ENCODE results near the gene CFAP206. TPM values are rescaled to one million over a fixed set of nuclear protein-coding genes. Genes with fewer than 3 reads are reported as not detected.

CFAP206 gene
- total and polyA plus RNA-seq, 5 donors, result 0.14 to 0.60 (median 0.40) TPM; not detected in 1

GRCh38 chr6:87421576-87421975, 13.8 kb downstream of the CFAP206 start:
- Histone ChIP-seq H3K9me3 (ENCODE audit: control insufficient read depth, low read length) (no peaks in the 10 kb centered on the region), H3K4me1 (ENCODE audit: control insufficient read depth, insufficient read depth, low read length) (no peaks in the 10 kb centered on the region), H3K27me3 (ENCODE audit: control insufficient read depth, insufficient read depth) (no peaks in the 10 kb centered on the region), H3K4me3 (ENCODE audit: low read length) (no peak overlapping the region), H3K27ac (ENCODE audit: low read length) (no peak overlapping the region)
- 72% methylated on average over 2 of the region's 2 CpGs for WGBS
- DNase-seq (no peak), ATAC-seq (no peak)
- intact Hi-C loops (cut with DNase I), result no loop called here

GRCh38 chr6:87426789-87427188, 19.0 kb downstream of the CFAP206 start:
- 94% methylated on average over 4 of the region's 4 CpGs for whole genome bisulfite sequencing

GRCh38 chr6:87430499-87430898, 22.7 kb downstream of the CFAP206 start:
- H3K4me1 ChIP-seq (ENCODE audit: control insufficient read depth, insufficient read depth, low read length), result no peaks in the 10 kb centered on the region
- WGBS, result 68% methylated on average over 3 of the region's 3 CpGs
- intact Hi-C loops (cut with DNase I), result no loop called here
- DNase-seq (no peak), ATAC-seq (no peak)
- no peaks in the 10 kb centered on the region for H3K27me3 ChIP-seq (ENCODE audit: control insufficient read depth, insufficient read depth)
- H3K9me3 ChIP-seq (ENCODE audit: control insufficient read depth, low read length), result no peaks in the 10 kb centered on the region
- no peak overlapping the region for H3K27ac ChIP-seq (ENCODE audit: low read length)
- H3K4me3 ChIP-seq (ENCODE audit: low read length), result no peak overlapping the region

More at GRCh38 chr6:87426789-87427188, 19.0 kb downstream of the CFAP206 start:
- H3K4me3 ChIP-seq (ENCODE audit: low read length), result no peak overlapping the region
- no peak for ATAC-seq
- H3K27me3 ChIP-seq (ENCODE audit: control insufficient read depth, insufficient read depth), result no peaks in the 10 kb centered on the region
- H3K4me1 ChIP-seq (ENCODE audit: control insufficient read depth, insufficient read depth, low read length), result no peaks in the 10 kb centered on the region
- H3K9me3 ChIP-seq (ENCODE audit: control insufficient read depth, low read length), result no peaks in the 10 kb centered on the region
- DNase-seq, result no peak
- intact Hi-C loops (cut with DNase I), result no loop called here
- H3K27ac ChIP-seq (ENCODE audit: low read length), result no peak overlapping the region

GRCh38 chr6:87431263-87431662, 23.5 kb downstream of the CFAP206 start:
- no peaks in the 10 kb centered on the region for H3K9me3 ChIP-seq (ENCODE audit: control insufficient read depth, low read length)
- no peak for ATAC-seq
- WGBS, result 86% methylated on average over 5 of the region's 5 CpGs
- no peak overlapping the region for H3K4me3 ChIP-seq (ENCODE audit: low read length)
- intact Hi-C loops (cut with DNase I), result no loop called here
- DNase-seq, result no peak
- no peak overlapping the region for H3K27ac ChIP-seq (ENCODE audit: low read length)
- H3K4me1 ChIP-seq (ENCODE audit: control insufficient read depth, insufficient read depth, low read length), result no peaks in the 10 kb centered on the region
- H3K27me3 ChIP-seq (ENCODE audit: control insufficient read depth, insufficient read depth), result no peaks in the 10 kb centered on the region

GRCh38 chr6:87436435-87436834, 28.7 kb downstream of the CFAP206 start:
- Histone ChIP-seq H3K4me3 (ENCODE audit: low read length) (no peak overlapping the region), H3K27me3 (ENCODE audit: control insufficient read depth, insufficient read depth) (no peaks in the 10 kb centered on the region), H3K27ac (ENCODE audit: low read length) (no peak overlapping the region), H3K9me3 (ENCODE audit: control insufficient read depth, low read length) (no peaks in the 10 kb centered on the region), H3K4me1 (ENCODE audit: control insufficient read depth, insufficient read depth, low read length) (no peaks in the 10 kb centered on the region)
- WGBS, result 6% methylated on average over 4 of the region's 4 CpGs
- ATAC-seq, result peak; percentile 71 to 73
- intact Hi-C loops (cut with DNase I), result no loop called here
- DNase-seq, result peak in 2 of 3 donors; percentile 23 to 54

- H3K27me3 ChIP-seq (ENCODE audit: control insufficient read depth, insufficient read depth), result no peaks in the 10 kb centered on the region
- H3K4me3 ChIP-seq (ENCODE audit: low read length), result no peak overlapping the region
- intact Hi-C loops (cut with DNase I), result no loop called here
- H3K9me3 ChIP-seq (ENCODE audit: control insufficient read depth, low read length), result no peaks in the 10 kb centered on the region
- no peak for DNase-seq
- ATAC-seq, result no peak
- WGBS, result 80% methylated on average over 5 of the region's 5 CpGs
- no peak overlapping the region for H3K27ac ChIP-seq (ENCODE audit: low read length)
- no peaks in the 10 kb centered on the region for H3K4me1 ChIP-seq (ENCODE audit: control insufficient read depth, insufficient read depth, low read length)
Observed at GRCh38 chr6:87441711-87442110, 33.9 kb downstream of the CFAP206 start.

- no peaks in the 10 kb centered on the region for H3K4me1 ChIP-seq (ENCODE audit: control insufficient read depth, insufficient read depth, low read length)
- no peaks in the 10 kb centered on the region for H3K27me3 ChIP-seq (ENCODE audit: control insufficient read depth, insufficient read depth)
- H3K9me3 ChIP-seq (ENCODE audit: control insufficient read depth, low read length), result no peaks in the 10 kb centered on the region
- ATAC-seq (no peak), DNase-seq (no peak)
- intact Hi-C loops (cut with DNase I), result no loop called here
- no peak overlapping the region for H3K27ac ChIP-seq (ENCODE audit: low read length)
- H3K4me3 ChIP-seq (ENCODE audit: low read length), result no peak overlapping the region
- 91% methylated on average over 2 of the region's 2 CpGs for WGBS
Observed at GRCh38 chr6:87444362-87444761, 36.6 kb downstream of the CFAP206 start.

- H3K4me3 ChIP-seq (ENCODE audit: low read length), result no peak overlapping the region
- ATAC-seq, result no peak
- 81% methylated on average over 2 of the region's 2 CpGs for WGBS
- no peaks in the 10 kb centered on the region for H3K4me1 ChIP-seq (ENCODE audit: control insufficient read depth, insufficient read depth, low read length)
- no peak for DNase-seq
- H3K9me3 ChIP-seq (ENCODE audit: control insufficient read depth, low read length), result no peaks in the 10 kb centered on the region
- intact Hi-C loops (cut with DNase I), result no loop called here
- H3K27ac ChIP-seq (ENCODE audit: low read length), result no peak overlapping the region
- no peaks in the 10 kb centered on the region for H3K27me3 ChIP-seq (ENCODE audit: control insufficient read depth, insufficient read depth)
Observed at GRCh38 chr6:87465051-87465450, 57.3 kb downstream of the CFAP206 start.

- Histone ChIP-seq H3K27ac (ENCODE audit: low read length) (peak within 1 kb of the TSS; percentile 99), H3K27me3 (ENCODE audit: control insufficient read depth, insufficient read depth) (no peaks in the 10 kb centered on the region), H3K4me3 (ENCODE audit: low read length) (peak within 1 kb of the TSS; percentile 83), H3K4me1 (ENCODE audit: control insufficient read depth, insufficient read depth, low read length) (no peaks in the 10 kb centered on the region), H3K9me3 (ENCODE audit: control insufficient read depth, low read length) (no peaks in the 10 kb centered on the region)
- intact Hi-C loops (cut with DNase I), result loop anchor here in 1 of 4 donors (5.0 kb wide), 1 partner anchor 65 kb away; the partner anchor contains the start of gene CFAP206
- DNase-seq, result peak; percentile 88 to 95 (median 95)
- peak; percentile 99 for ATAC-seq
- WGBS, result under 1% methylated on average over 70 of the region's 70 CpGs
Observed at GRCh38 chr6:87472525-87473418, 65.0 kb downstream of the CFAP206 start, which contains the start of gene SLC35A1. Gene SLC35A1 (plus strand): TSS chr6:87472974. CDS start chr6:87473004, 30 bp downstream.

GRCh38 chr6:87473419-87473903, 65.7 kb downstream of the CFAP206 start:
- H3K9me3 ChIP-seq (ENCODE audit: control insufficient read depth, low read length), result no peaks in the 10 kb centered on the region
- peak in 1 of 3 donors; percentile 55 for DNase-seq
- H3K27me3 ChIP-seq (ENCODE audit: control insufficient read depth, insufficient read depth), result no peaks in the 10 kb centered on the region
- no peaks in the 10 kb centered on the region for H3K4me1 ChIP-seq (ENCODE audit: control insufficient read depth, insufficient read depth, low read length)
- peak overlapping the region; percentile 99 for H3K27ac ChIP-seq (ENCODE audit: low read length)
- intact Hi-C loops (cut with DNase I), result loop anchor here in 1 of 4 donors (5.0 kb wide), 1 partner anchor 66 kb away; the partner anchor contains the start of gene CFAP206
- peak; percentile 15 to 62 for ATAC-seq
- WGBS, result 2% methylated on average over 15 of the region's 15 CpGs
- peak overlapping the region; percentile 83 for H3K4me3 ChIP-seq (ENCODE audit: low read length)

- H3K9me3 ChIP-seq (ENCODE audit: control insufficient read depth, low read length), result no peaks in the 10 kb centered on the region
- intact Hi-C loops (cut with DNase I), result no loop called here
- H3K27ac ChIP-seq (ENCODE audit: low read length), result no peak overlapping the region
- ATAC-seq (no peak), DNase-seq (no peak)
- WGBS, result 72% methylated on average over 3 of the region's 3 CpGs
- no peaks in the 10 kb centered on the region for H3K4me1 ChIP-seq (ENCODE audit: control insufficient read depth, insufficient read depth, low read length)
- no peak overlapping the region for H3K4me3 ChIP-seq (ENCODE audit: low read length)
- no peaks in the 10 kb centered on the region for H3K27me3 ChIP-seq (ENCODE audit: control insufficient read depth, insufficient read depth)
Observed at GRCh38 chr6:87481931-87482330, 74.2 kb downstream of the CFAP206 start.

Data from right cardiac atrium (tissue), 5 donors.